Spleen (tissue), 11 donors: ENCODE data around the gene CCDC124. TPM values are rescaled to one million over a fixed set of nuclear protein-coding genes. Genes with fewer than 3 reads are reported as not detected.

Experiments
- DNase-seq: peaks from one replicate; pipeline ENCODE4 v3.0.0-alpha.2; 2020
- H3K27ac ChIP-seq, 8 donors: fragments of 200-600 bp; sonication (generic) in 7 of 8; 1 replicate in 4 of 8; 2 replicates in 4 of 8; pipeline versions ENCODE4 v1.5.0 to v1.8.0; 2016 to 2021; ENCODE audit warnings: inconsistent platforms in 4 of 8, mild to moderate bottlenecking in 4 of 8, moderate library complexity in 1 of 8
- H3K27me3 ChIP-seq, 7 donors: fragments of 200-600 bp; sonication (generic) in 6 of 7; replicated peaks in 1 of 7; 1 replicate in 4 of 7; 2 replicates in 3 of 7; pipeline versions ENCODE4 v1.5.0 to v1.8.0; 2016 to 2021; ENCODE audit warnings: inconsistent platforms in 3 of 7, mild to moderate bottlenecking in 1 of 7
- H3K36me3 ChIP-seq, 6 donors: fragments of 200-600 bp; sonication (generic) in 5 of 6; 1 replicate in 4 of 6; 2 replicates in 2 of 6; pipeline versions ENCODE4 v1.5.0 to v1.8.0; 2016 to 2021; ENCODE audit warnings: inconsistent platforms in 2 of 6
- H3K4me1 ChIP-seq, 6 donors: fragments of 200-600 bp; sonication (generic) in 5 of 6; 1 replicate in 3 of 6; 2 replicates in 3 of 6; pipeline versions ENCODE4 v1.5.0 to v1.8.0; 2016 to 2021; ENCODE audit warnings: inconsistent platforms in 3 of 6
- H3K4me3 ChIP-seq, 8 donors: fragments of 200-600 bp; sonication (generic) in 7 of 8; 1 replicate in 4 of 8; 2 replicates in 4 of 8; pipeline versions ENCODE4 v1.5.0 to v1.8.0; 2016 to 2021; ENCODE audit warnings: inconsistent platforms in 4 of 8, mild to moderate bottlenecking in 4 of 8, moderate library complexity in 2 of 8
- H3K9me3 ChIP-seq, 8 donors: fragments of 200-600 bp; sonication (generic) in 7 of 8; 1 replicate in 4 of 8; 2 replicates in 4 of 8; pipeline versions ENCODE4 v1.5.0 to v1.8.0; 2016 to 2021; ENCODE audit warnings: inconsistent platforms in 4 of 8
- CTCF ChIP-seq, 11 experiments: fragments of 200-600 bp in 7 of 11; fragments of 450-650 bp in 4 of 11; sonication (generic) in 4 of 11; IDR thresholded peaks in 8 of 11; conservative IDR thresholded peaks in 3 of 11; 1 replicate in 7 of 11; 2 replicates in 4 of 11; pipeline versions ENCODE4 v1.4.0 to v1.8.0; 2016 to 2021; ENCODE audit warnings: antibody characterized with exemption in 11 of 11, inconsistent platforms in 4 of 11, mild to moderate bottlenecking in 1 of 11
- POLR2A ChIP-seq, 3 donors: fragments of 450-650 bp; IDR thresholded peaks; one replicate each; pipeline ENCODE4 v1.5.1; 2017; ENCODE audit warnings: antibody characterized with exemption in 3 of 3, mild to moderate bottlenecking in 1 of 3
- POLR2AphosphoS5 ChIP-seq, 3 donors: sonication (generic); formaldehyde crosslinking; IDR thresholded peaks; one replicate each; pipeline ENCODE4 v1.5.1; 2017; ENCODE audit warnings: antibody characterized with exemption in 3 of 3
- WGBS, 5 donors: extraction: QIAGEN DNeasy Blood & Tissue Kit in 3 of 5; methylation state at CpG; one replicate each; pipeline versions ENCODE4 v1.1.5 to v1.1.7; 2013 to 2018; 5-methylcytosine and 5-hydroxymethylcytosine counted together
- intact Hi-C: fragments of 100-400 bp; cut with DNase I; formaldehyde crosslinking; loops from one replicate; pipeline ENCODE4 v1.15.0; 2023; ENCODE audit warnings: low total_unique reads
- polyA plus RNA-seq, 3 donors: library from polyadenylated mRNA; stranded (reverse); fragments of 200-250 nt; gene quantifications; one replicate each; pipeline ENCODE4 v1.2.1, GENCODE V29; 2013
- total RNA-seq, 7 donors: library from RNA; depleted of rRNA in 3 of 7; stranded (reverse); fragments of >200 nt in 3 of 7; fragmentation: NEBNext Ultra II Directional in 4 of 7; extraction: Animal tissue kit (Norgen Biotek cat#: 25700) in 4 of 7; gene quantifications; one replicate each; pipeline versions ENCODE4 v1.1.0 to v1.2.1, GENCODE V29; 2016 to 2021
- donor health status: healthy with polysubstance abuse.
- donor health status: DM: no; HTN: no; CAD: no; lungs with moderate emphysema.
- donor health status: DM: no; HTN: no; CAD: no.
- donor health status: Bipolar disorder and iron deficiency.
- donor health status: healthy.
- donor health status: DM: no; HTN: no; CAD: no.
- donor health status: DM: yes; HTN: yes; CAD: no.

Gene CCDC124
- total and polyA plus RNA-seq, 10 donors, result 29.5 to 89.9 (median 43.0) TPM

- peak overlapping the region in 7 of 8 donors; percentile 37 to 84 (median 78) for H3K27ac ChIP-seq
- TF ChIP-seq POLR2A (IDR thresholded peaks at IDR 0.05), result no peak
- peak in 1 of 11 experiments; percentile 9 for TF ChIP-seq CTCF (IDR thresholded peaks at IDR 0.05 in 8 of 11, conservative IDR thresholded peaks at IDR 0.05 in 3 of 11)
- TF ChIP-seq POLR2AphosphoS5 (IDR thresholded peaks at IDR 0.05), result peak in 1 of 3 donors; percentile 16
- peaks cover 13 to 42% (median 37%) of the 10 kb centered on the region in 7 donors for H3K27me3 ChIP-seq
- 19 to 22% (median 21%) methylated on average over 29 of the region's 29 CpGs for WGBS, 5 donors
- intact Hi-C loops, result loop anchor here (10.0 kb wide), 1 partner anchor 108 kb away; no protein-coding TSS in a partner anchor
- H3K36me3 ChIP-seq, result peaks cover 0 to 27% (median 14%) of the 10 kb centered on the region in 6 donors
- H3K9me3 ChIP-seq, result no peaks in the 10 kb centered on the region
- H3K4me3 ChIP-seq, result peak overlapping the region; percentile 25 to 93 (median 76)
- peaks cover 37 to 63% (median 57%) of the 10 kb centered on the region in 6 donors for H3K4me1 ChIP-seq
- DNase-seq, result peak; percentile 88
These were observed 14.4 kb downstream of the CCDC124 start for GRCh38 chr19:17946965-17947784.

- Histone ChIP-seq H3K27me3 (peaks cover 20 to 50% (median 45%) of the 10 kb centered on the region in 7 donors), H3K27ac (peak overlapping the region in 7 of 8 donors; percentile 67 to 84 (median 78)), H3K36me3 (peaks cover 0 to 19% (median 7%) of the 10 kb centered on the region in 6 donors), H3K4me1 (peaks cover 41 to 71% (median 65%) of the 10 kb centered on the region in 6 donors), H3K4me3 (peak overlapping the region; percentile 56 to 93 (median 84)), H3K9me3 (no peaks in the 10 kb centered on the region)
- peak; percentile 97 for DNase-seq
- 0 to 1% (median 1%) methylated on average over 28 to 92 of the region's 92 CpGs for WGBS, 5 donors
- TF ChIP-seq CTCF (IDR thresholded peaks at IDR 0.05 in 8 of 11, conservative IDR thresholded peaks at IDR 0.05 in 3 of 11) (peak in 1 of 11 experiments; percentile 21), POLR2AphosphoS5 (IDR thresholded peaks at IDR 0.05) (peak; percentile 39 to 71 (median 64)), POLR2A (IDR thresholded peaks at IDR 0.05) (no peak)
- intact Hi-C loops, result loop anchor here (10.0 kb wide), 1 partner anchor 107 kb away; no protein-coding TSS in a partner anchor
These were observed 15.1 kb downstream of the CCDC124 start for GRCh38 chr19:17947815-17948513.

- peaks cover 0 to 14% (median 3%) of the 10 kb centered on the region in 6 donors for H3K36me3 ChIP-seq
- TF ChIP-seq POLR2A (IDR thresholded peaks at IDR 0.05) (no peak), POLR2AphosphoS5 (IDR thresholded peaks at IDR 0.05) (no peak), CTCF (IDR thresholded peaks at IDR 0.05 in 8 of 11, conservative IDR thresholded peaks at IDR 0.05 in 3 of 11) (no peak)
- intact Hi-C loops, result loop anchor here (10.0 kb wide), 1 partner anchor 106 kb away; no protein-coding TSS in a partner anchor
- 0 to 2% (median 1%) methylated on average over 11 to 16 of the region's 16 CpGs for WGBS, 5 donors
- peak overlapping the region in 3 of 8 donors; percentile 78 to 84 (median 84) for H3K27ac ChIP-seq
- peak overlapping the region in 7 of 8 donors; percentile 56 to 93 (median 83) for H3K4me3 ChIP-seq
- DNase-seq, result no peak
- H3K27me3 ChIP-seq, result peaks cover 25 to 55% (median 51%) of the 10 kb centered on the region in 7 donors
- H3K9me3 ChIP-seq, result no peaks in the 10 kb centered on the region
- peaks cover 41 to 76% (median 66%) of the 10 kb centered on the region in 6 donors for H3K4me1 ChIP-seq
These were observed 15.7 kb downstream of the CCDC124 start for GRCh38 chr19:17948514-17948900.
